K562 (cell line): Measurements from ENCODE around the gene PRKAR1B. TPM values are rescaled to one million over a fixed set of nuclear protein-coding genes. Genes with fewer than 3 reads are reported as not detected.
A peak's percentile ranks its signal among the peaks of the same experiment; 100 is the strongest.

Source experiments
- ATF3 ChIP-seq, 2 experiments: fragments of 450-650 bp in 1 of 2; sonication (generic) in 1 of 2; formaldehyde crosslinking in 1 of 2; IDR thresholded peaks in 1 of 2; conservative IDR thresholded peaks in 1 of 2; 2 replicates each; pipeline versions ENCODE4 v1.6.1 to v1.8.1; 2016 to 2023; ENCODE audit warnings: mild to moderate bottlenecking in 2 of 2, moderate library complexity in 2 of 2, inconsistent platforms in 1 of 2, missing genetic modification reagents in 1 of 2
- BRF1 ChIP-seq: IDR thresholded peaks from 3 replicates; pipeline ENCODE4 v1.6.1; 2011; ENCODE audit warnings: borderline replicate concordance, mild to moderate bottlenecking; ENCODE audit not compliant: insufficient read length; ENCODE audit errors: extremely low read depth
- CBX5 ChIP-seq: IDR thresholded peaks from 2 replicates; pipeline ENCODE4 v1.6.1; 2014; ENCODE audit warnings: low read depth, borderline replicate concordance
- DMBX1 ChIP-seq: fragments of 250-450 bp; sonication (Bioruptor Pico); IDR thresholded peaks from 2 replicates; pipeline ENCODE4 v1.8.0; 2022; ENCODE audit warnings: inconsistent platforms, mild to moderate bottlenecking, moderate library complexity, borderline replicate concordance
- EZH2 ChIP-seq: IDR thresholded peaks from 2 replicates; pipeline ENCODE4 v1.6.1; 2012; ENCODE audit warnings: low read depth, mild to moderate bottlenecking, inconsistent platforms, low read length, borderline replicate concordance
- GABPB1 ChIP-seq: sonication (generic); formaldehyde crosslinking; IDR thresholded peaks from 2 replicates; pipeline ENCODE4 v1.8.0; 2022; ENCODE audit warnings: mild to moderate bottlenecking, missing genetic modification reagents
- JUNB ChIP-seq: fragments of 450-650 bp; formaldehyde crosslinking; conservative IDR thresholded peaks from 2 replicates; pipeline ENCODE4 v1.4.0; 2020; ENCODE audit warnings: mild to moderate bottlenecking
- LARP7 ChIP-seq: fragments of 450-650 bp; IDR thresholded peaks from 2 replicates; pipeline ENCODE4 v1.6.1; 2016
- MECOM ChIP-seq: fragments of 250-450 bp; sonication (Bioruptor Pico); IDR thresholded peaks from 2 replicates; pipeline ENCODE4 v1.8.0; 2022; ENCODE audit warnings: inconsistent platforms
- MLLT1 ChIP-seq, 2 experiments: fragments of 450-650 bp; IDR thresholded peaks; 2 replicates each; pipeline ENCODE4 v1.6.1; 2016
- MTF1 ChIP-seq: fragments of 250-450 bp; sonication (Bioruptor Pico); IDR thresholded peaks from 2 replicates; pipeline ENCODE4 v1.9.0; 2021; ENCODE audit warnings: moderate library complexity, mild to moderate bottlenecking, inconsistent platforms, borderline replicate concordance
- NFIX ChIP-seq: fragments of 250-450 bp; sonication (Bioruptor Pico); IDR thresholded peaks from 2 replicates; pipeline ENCODE4 v1.4.0; 2020; ENCODE audit warnings: low read depth, mild to moderate bottlenecking, moderate library complexity
- NONO ChIP-seq, 2 experiments: fragments of 200-400 bp in 1 of 2; fragments of 450-650 bp in 1 of 2; formaldehyde crosslinking in 1 of 2; IDR thresholded peaks; 2 replicates each; pipeline ENCODE4 v1.6.1; 2017; ENCODE audit warnings: low read depth in 2 of 2, mild to moderate bottlenecking in 2 of 2, moderate library complexity in 2 of 2, low read length in 1 of 2
- RBM14 ChIP-seq: fragments of 200-400 bp; formaldehyde crosslinking; IDR thresholded peaks from 2 replicates; pipeline ENCODE4 v1.6.1; 2018; ENCODE audit warnings: low read depth, mild to moderate bottlenecking, low read length, moderate library complexity, borderline replicate concordance; ENCODE audit not compliant: insufficient read depth
- TEAD2 ChIP-seq: fragments of 450-650 bp; IDR thresholded peaks from 2 replicates; pipeline ENCODE4 v1.6.1; 2016; ENCODE audit warnings: missing genetic modification characterization, control low read depth, missing compliant biosample characterization
- ZBTB49 ChIP-seq: sonication (generic); formaldehyde crosslinking; IDR thresholded peaks from 2 replicates; pipeline ENCODE4 v1.8.0; 2022; ENCODE audit warnings: missing genetic modification reagents, mild to moderate bottlenecking, borderline replicate concordance
- ZNF384 ChIP-seq: IDR thresholded peaks from 2 replicates; pipeline ENCODE4 v1.6.1; 2012; ENCODE audit warnings: low read depth, low read length, improper control_type of control experiment
- ZNF507 ChIP-seq: conservative IDR thresholded peaks from 2 replicates; pipeline ENCODE4 v1.6.1; 2017; ENCODE audit warnings: missing genetic modification characterization, missing compliant biosample characterization
- polyA plus RNA-seq, 8 experiments: library from polyadenylated mRNA; depleted of rRNA in 4 of 8; stranded (reverse) in 5 of 8; unstranded in 3 of 8; fragments of >200 nt; fragmentation: Nextera tagmentation in 2 of 8; fragmentation: Illumina TruSeq in 1 of 8; extraction: Ambion mirVana in 2 of 8; extraction: Trizol in 1 of 8; gene quantifications; 2 replicates each; pipeline versions ENCODE4 v1.2.1 to v1.2.3, GENCODE V29; 2011 to 2014; ENCODE audit warnings: inconsistent platforms in 1 of 8, missing spikeins in 1 of 8
- total RNA-seq, 7 experiments: library from RNA; depleted of rRNA in 6 of 7; stranded (reverse); fragments of >200 nt in 6 of 7; fragmentation: Illumina TruSeq in 2 of 7; extraction: Trizol in 2 of 7; gene quantifications; 2 replicates each; pipeline versions ENCODE4 v1.2.1 to v1.2.3, GENCODE V29; 2011 to 2021; ENCODE audit warnings: low replicate concordance in 1 of 7
- TF ChIP-seq, protein P1 (sequence below): sonication (generic); formaldehyde crosslinking; IDR thresholded peaks from 2 replicates; pipeline ENCODE4 v1.8.1; 2023; ENCODE audit warnings: mild to moderate bottlenecking, missing genetic modification reagents
- TF ChIP-seq, protein P2 (sequence below): sonication (generic); formaldehyde crosslinking; IDR thresholded peaks from 2 replicates; pipeline ENCODE4 v1.9.0; 2022; ENCODE audit warnings: mild to moderate bottlenecking, missing genetic modification reagents

Gene PRKAR1B
- total and polyA plus RNA-seq, 9 of the 15 experiments (the other 6 are each of a cell fraction or from before 2014, with no cell fraction given), result 0.99 to 30.5 (median 12.7) TPM

DNA sequence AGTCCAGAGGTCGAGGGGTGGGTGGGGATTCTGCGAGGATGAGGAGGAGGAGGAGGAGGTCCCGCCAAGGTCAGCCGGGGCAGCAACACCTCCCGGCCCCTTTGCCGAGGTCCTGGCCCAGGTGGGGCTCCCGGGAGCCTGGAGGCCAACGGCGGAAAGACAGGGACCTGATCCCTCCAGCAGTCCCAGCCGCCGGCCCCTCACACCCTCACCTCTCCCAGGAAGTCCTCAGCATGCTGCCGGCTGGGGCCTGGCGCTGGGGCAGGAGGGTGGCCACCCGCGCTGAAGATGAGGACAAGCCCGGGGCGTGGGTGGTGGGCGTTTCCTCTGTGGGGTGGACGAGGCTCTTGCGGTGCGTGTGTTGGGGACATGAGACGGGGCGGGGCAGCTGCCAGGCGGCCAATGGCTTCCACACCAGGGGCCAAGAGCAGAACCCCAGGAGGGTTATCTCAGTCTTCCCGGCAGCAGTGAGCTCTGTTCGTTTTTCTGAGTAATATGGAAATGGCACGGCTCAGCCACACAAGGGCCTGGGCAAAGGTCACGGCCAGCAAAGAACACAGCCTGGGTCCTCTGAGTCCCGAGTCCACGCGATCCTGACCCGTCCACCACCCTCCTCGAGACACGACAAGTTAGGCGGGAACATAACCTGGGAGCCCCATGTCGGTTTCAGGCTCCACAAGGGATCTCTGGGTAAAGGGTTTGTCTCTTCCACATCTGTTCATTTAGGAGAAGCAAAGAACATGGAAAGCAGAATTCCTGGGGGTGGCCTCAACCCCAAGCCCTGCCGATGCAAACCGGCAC is 124.5 kb downstream of the PRKAR1B start (continued):
- TF ChIP-seq ZBTB49 (CRISPR knock-in tag) (no peak), CBX5 (no peak), GABPB1 (no peak), ZNF507 (no peak), ATF3 (IDR thresholded peaks at IDR 0.05) (no peak), ATF3 (CRISPR knock-in tag; conservative IDR thresholded peaks at IDR 0.05) (no peak), NONO (IDR thresholded peaks at IDR 0.05; ENCODE audit: low read depth in 2 of 2, low read length in 1 of 2) (no peak), BRF1 (no peak), MTF1 (no peak), JUNB (CRISPR knock-in tag) (no peak), MLLT1 (IDR thresholded peaks at IDR 0.05) (no peak), MECOM (CRISPR knock-in tag) (no peak), DMBX1 (CRISPR knock-in tag) (peak; percentile 77), TEAD2 (tag) (no peak), ZNF384 (no peak), RBM14 (no peak), EZH2 (no peak), NFIX (no peak), LARP7 (no peak)
- TF ChIP-seq, protein P1, sequence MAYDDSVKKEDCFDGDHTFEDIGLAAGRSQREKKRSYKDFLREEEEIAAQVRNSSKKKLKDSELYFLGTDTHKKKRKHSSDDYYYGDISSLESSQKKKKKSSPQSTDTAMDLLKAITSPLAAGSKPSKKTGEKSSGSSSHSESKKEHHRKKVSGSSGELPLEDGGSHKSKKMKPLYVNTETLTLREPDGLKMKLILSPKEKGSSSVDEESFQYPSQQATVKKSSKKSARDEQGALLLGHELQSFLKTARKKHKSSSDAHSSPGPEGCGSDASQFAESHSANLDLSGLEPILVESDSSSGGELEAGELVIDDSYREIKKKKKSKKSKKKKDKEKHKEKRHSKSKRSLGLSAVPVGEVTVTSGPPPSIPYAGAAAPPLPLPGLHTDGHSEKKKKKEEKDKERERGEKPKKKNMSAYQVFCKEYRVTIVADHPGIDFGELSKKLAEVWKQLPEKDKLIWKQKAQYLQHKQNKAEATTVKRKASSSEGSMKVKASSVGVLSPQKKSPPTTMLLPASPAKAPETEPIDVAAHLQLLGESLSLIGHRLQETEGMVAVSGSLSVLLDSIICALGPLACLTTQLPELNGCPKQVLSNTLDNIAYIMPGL (CRISPR knock-in tag), result no peak
- TF ChIP-seq, protein P2, sequence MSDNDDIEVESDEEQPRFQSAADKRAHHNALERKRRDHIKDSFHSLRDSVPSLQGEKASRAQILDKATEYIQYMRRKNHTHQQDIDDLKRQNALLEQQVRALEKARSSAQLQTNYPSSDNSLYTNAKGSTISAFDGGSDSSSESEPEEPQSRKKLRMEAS (CRISPR knock-in tag), result peak; percentile 78
